A549 (cell line): Measurements from ENCODE around the gene MEGF6. TPM values are rescaled to one million over a fixed set of nuclear protein-coding genes. Genes with fewer than 3 reads are reported as not detected.

Source experiments
- ATAC-seq, 2 experiments: fragments of 200-7000 bp in 1 of 2; fragments of >200 bp in 1 of 2; cut with Nextera tagmentation in 1 of 2; cut with Tn5 transposase in 1 of 2; 3 replicates each; pipeline versions ENCODE4 v1.8.0 to v1.9.1; 2018 to 2020; ENCODE audit warnings: mild to moderate bottlenecking in 1 of 2, moderate library complexity in 1 of 2
- CTCF ChIA-PET: fragments of 300-600 bp; sonication (Branson Sonifier 250); formaldehyde crosslinking; extraction: SDS; loops from one replicate; lab custom pipeline; 2021; ENCODE audit warnings: antibody characterized with exemption, inconsistent platforms; lab: Yijun Ruan, JAX
- POLR2A ChIA-PET: fragments of 350-600 bp; formaldehyde crosslinking; extraction: SDS; loops from one replicate; lab custom pipeline; 2021; ENCODE audit warnings: antibody characterized with exemption, inconsistent platforms; lab: Yijun Ruan, JAX
- DNase-seq, 2 experiments: peaks; one replicate each; pipeline versions ENCODE4 v3.0.0 to v3.0.0-alpha.2; 2011 to 2016; ENCODE audit warnings: low read depth in 1 of 2, low spot score in 1 of 2
- FAIRE-seq: peaks from 2 replicates; lab custom pipeline; 2011; peaks lifted over from hg19 to GRCh38; lab: Jason Lieb, UNC
- H3K27ac ChIP-seq, 2 experiments: fragments of >200 bp; sonication (Bioruptor Twin); formaldehyde crosslinking; 3 replicates each; pipeline ENCODE4 v1.5.1; 2016 to 2017
- H3K4me1 ChIP-seq: fragments of >200 bp; sonication (Bioruptor Twin); formaldehyde crosslinking; 3 replicates; pipeline ENCODE4 v1.6.1; 2016
- H3K4me2 ChIP-seq: fragments of >200 bp; sonication (Bioruptor Twin); formaldehyde crosslinking; 3 replicates; pipeline ENCODE4 v1.6.1; 2016
- H3K4me3 ChIP-seq: fragments of >200 bp; sonication (Bioruptor Twin); formaldehyde crosslinking; 3 replicates; pipeline ENCODE4 v1.5.1; 2016
- H3K9me3 ChIP-seq: fragments of >200 bp; sonication (Bioruptor Twin); formaldehyde crosslinking; 3 replicates; pipeline ENCODE4 v1.6.1; 2016
- CBX2 ChIP-seq: fragments of 200-600 bp; sonication (generic); IDR thresholded peaks from 2 replicates; pipeline ENCODE4 v1.6.1; 2016; ENCODE audit warnings: low read depth, mild to moderate bottlenecking, borderline replicate concordance
- CBX8 ChIP-seq: fragments of 200-600 bp; sonication (generic); IDR thresholded peaks from 2 replicates; pipeline ENCODE4 v1.6.1; 2016
- EHF ChIP-seq: fragments of 250-450 bp; sonication (Bioruptor Pico); IDR thresholded peaks from 2 replicates; pipeline ENCODE4 v1.5.0; 2020; ENCODE audit warnings: mild to moderate bottlenecking
- GATA3 ChIP-seq: IDR thresholded peaks from 2 replicates; pipeline ENCODE4 v1.6.1; 2012; ENCODE audit warnings: borderline replicate concordance
- HOXA7 ChIP-seq: fragments of 250-450 bp; sonication (Bioruptor Pico); IDR thresholded peaks from 2 replicates; pipeline ENCODE4 v1.5.0; 2020; ENCODE audit warnings: mild to moderate bottlenecking, moderate library complexity
- HOXB13 ChIP-seq: fragments of 250-450 bp; sonication (Bioruptor Pico); IDR thresholded peaks from 2 replicates; pipeline ENCODE4 v1.5.0; 2020; ENCODE audit warnings: low read depth, mild to moderate bottlenecking, moderate library complexity
- JUNB ChIP-seq: fragments of >200 bp; sonication (Bioruptor Twin); formaldehyde crosslinking; IDR thresholded peaks from 2 replicates; pipeline ENCODE4 v1.6.1; 2016
- KDM1A ChIP-seq: fragments of 200-600 bp; sonication (generic); IDR thresholded peaks from 2 replicates; pipeline ENCODE4 v1.6.1; 2016; ENCODE audit warnings: low read depth, mild to moderate bottlenecking
- MAFK ChIP-seq: fragments of 450-650 bp; IDR thresholded peaks from 2 replicates; pipeline ENCODE4 v1.6.1; 2014; ENCODE audit not compliant: partially characterized antibody
- NR3C1 ChIP-seq: fragments of >200 bp; sonication (Bioruptor Twin); formaldehyde crosslinking; IDR thresholded peaks from 3 replicates; pipeline ENCODE4 v1.6.1; 2017
- RAD21 ChIP-seq, 2 experiments: fragments of >200 bp in 1 of 2; sonication (Bioruptor Twin) in 1 of 2; formaldehyde crosslinking in 1 of 2; IDR thresholded peaks in 1 of 2; conservative IDR thresholded peaks in 1 of 2; 2 replicates in 1 of 2; 3 replicates in 1 of 2; pipeline ENCODE4 v1.6.1; 2012 to 2018; ENCODE audit warnings: inconsistent platforms in 1 of 2
- RARB ChIP-seq: fragments of 250-450 bp; sonication (Bioruptor Pico); IDR thresholded peaks from 2 replicates; pipeline ENCODE4 v1.8.0; 2021; ENCODE audit warnings: mild to moderate bottlenecking, moderate library complexity
- RCOR1 ChIP-seq: fragments of 150-350 bp; IDR thresholded peaks from 2 replicates; pipeline ENCODE4 v1.6.1; 2014; ENCODE audit warnings: antibody characterized with exemption, low read length, low read depth
- RFX5 ChIP-seq: fragments of 450-650 bp; IDR thresholded peaks from 2 replicates; pipeline ENCODE4 v1.7.1; 2014; ENCODE audit warnings: antibody characterized with exemption, mild to moderate bottlenecking, moderate library complexity
- TFCP2L1 ChIP-seq: fragments of 250-450 bp; sonication (Bioruptor Pico); IDR thresholded peaks from 2 replicates; pipeline ENCODE4 v1.5.0; 2021; ENCODE audit warnings: mild to moderate bottlenecking
- TP53 ChIP-seq: fragments of 250-450 bp; sonication (Bioruptor Pico); IDR thresholded peaks from 2 replicates; pipeline ENCODE4 v1.5.0; 2021; ENCODE audit warnings: mild to moderate bottlenecking, moderate library complexity
- ZC3H11A ChIP-seq: fragments of 450-650 bp; IDR thresholded peaks from 2 replicates; pipeline ENCODE4 v1.6.1; 2014; ENCODE audit warnings: antibody characterized with exemption, mild to moderate bottlenecking
- ZFP36 ChIP-seq: fragments of 450-650 bp; IDR thresholded peaks from 2 replicates; pipeline ENCODE4 v1.6.1; 2014; ENCODE audit warnings: borderline replicate concordance; ENCODE audit not compliant: partially characterized antibody
- ZNF302 ChIP-seq: fragments of 250-450 bp; sonication (Bioruptor Pico); IDR thresholded peaks from 2 replicates; pipeline ENCODE4 v1.9.0; 2021; ENCODE audit warnings: inconsistent platforms, mild to moderate bottlenecking, moderate library complexity
- WGBS: methylation state at CpG from one replicate; pipeline ENCODE4 v1.1.6; 2017; ENCODE audit errors: missing lambda C conversion rate; 5-methylcytosine and 5-hydroxymethylcytosine counted together
- polyA plus RNA-seq, 4 experiments: library from polyadenylated mRNA; depleted of rRNA in 3 of 4; stranded (reverse); fragments of >200 nt; fragmentation: RNase III in 1 of 4; extraction: RNeasy Plus Mini Kit Qiagen cat#74134 plus additional on column Dnase treatment in 1 of 4; gene quantifications; 2 replicates in 3 of 4; 3 replicates in 1 of 4; pipeline ENCODE4 v1.2.3, GENCODE V29; 2011 to 2017
- TF ChIP-seq, protein P1 (sequence below): fragments of 450-650 bp; IDR thresholded peaks from 2 replicates; pipeline ENCODE4 v1.6.1; 2014; ENCODE audit warnings: antibody characterized with exemption
- TF ChIP-seq, protein P2 (sequence below): fragments of >200 bp; sonication (Bioruptor Twin); formaldehyde crosslinking; IDR thresholded peaks from 3 replicates; pipeline ENCODE4 v1.5.1; 2016
- TF ChIP-seq, protein P3 (sequence below): fragments of 150-350 bp; IDR thresholded peaks from 2 replicates; pipeline ENCODE4 v1.6.1; 2014; ENCODE audit warnings: low read depth, mild to moderate bottlenecking, low read length
- TF ChIP-seq, protein P4 (sequence below): fragments of >200 bp; sonication (Bioruptor Twin); formaldehyde crosslinking; IDR thresholded peaks from 2 replicates; pipeline ENCODE4 v1.6.1; 2016
- TF ChIP-seq, protein P5 (sequence below): IDR thresholded peaks from 2 replicates; pipeline ENCODE4 v1.6.1; 2012

Gene MEGF6
- polyA plus RNA-seq, 2 of the 4 experiments (the other 2 are of a cell fraction), result 0.66 to 13.7 TPM

DNA sequence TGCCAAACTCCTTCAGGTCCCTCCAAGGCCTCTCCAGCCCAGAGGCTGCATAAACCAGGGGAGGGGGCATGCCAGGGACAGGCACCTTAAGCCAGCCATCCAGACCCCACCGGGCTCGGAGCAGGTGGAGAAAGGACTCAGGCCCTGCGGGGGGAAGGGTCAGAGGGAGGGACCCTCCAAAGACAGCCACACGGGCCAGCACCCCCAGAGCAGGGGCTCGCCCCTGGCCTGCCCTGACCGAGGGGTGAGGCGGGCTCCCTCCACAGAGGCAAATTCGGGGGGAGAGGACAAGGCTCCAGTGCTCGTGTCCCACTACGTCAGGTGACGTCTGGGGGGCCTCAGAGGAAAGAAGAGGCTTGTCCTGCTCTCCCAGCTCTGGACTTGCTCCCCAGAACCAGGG lies 8.2 kb downstream of the MEGF6 start (continued):
- TF ChIP-seq RCOR1 (no peak), ZNF302 (CRISPR knock-in tag) (no peak)

DNA sequence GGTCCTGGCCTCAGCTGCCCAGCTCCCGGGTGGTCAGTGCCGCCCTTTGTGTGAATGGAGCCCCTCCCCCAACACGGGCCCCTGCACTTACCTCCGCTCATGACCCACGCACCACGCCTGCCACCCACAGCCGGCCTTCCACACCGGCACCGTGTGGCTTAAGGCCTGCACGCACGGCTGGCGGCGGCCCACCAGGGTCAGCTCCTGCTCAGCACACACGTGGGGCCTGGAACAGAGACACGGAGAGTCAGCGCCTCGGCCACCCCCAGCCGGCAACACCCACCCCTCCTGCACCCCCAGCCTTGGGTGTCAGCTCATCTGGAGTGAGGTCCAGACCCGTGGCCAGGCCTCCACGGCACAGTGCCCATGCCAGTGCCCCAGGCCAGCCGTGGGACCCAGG lies 8.9 kb downstream of the MEGF6 start:
- ATAC-seq, result no peak
- no peak for FAIRE-seq
- TF ChIP-seq TP53 (CRISPR knock-in tag) (no peak), GATA3 (no peak), EHF (no peak), HOXB13 (CRISPR knock-in tag) (no peak), ZFP36 (no peak), TFCP2L1 (CRISPR knock-in tag) (no peak), RARB (no peak), JUNB (no peak), HOXA7 (CRISPR knock-in tag) (no peak), CBX8 (no peak)
- TF ChIP-seq, protein P1, sequence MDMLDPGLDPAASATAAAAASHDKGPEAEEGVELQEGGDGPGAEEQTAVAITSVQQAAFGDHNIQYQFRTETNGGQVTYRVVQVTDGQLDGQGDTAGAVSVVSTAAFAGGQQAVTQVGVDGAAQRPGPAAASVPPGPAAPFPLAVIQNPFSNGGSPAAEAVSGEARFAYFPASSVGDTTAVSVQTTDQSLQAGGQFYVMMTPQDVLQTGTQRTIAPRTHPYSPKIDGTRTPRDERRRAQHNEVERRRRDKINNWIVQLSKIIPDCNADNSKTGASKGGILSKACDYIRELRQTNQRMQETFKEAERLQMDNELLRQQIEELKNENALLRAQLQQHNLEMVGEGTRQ, result no peak
- TF ChIP-seq, protein P2, sequence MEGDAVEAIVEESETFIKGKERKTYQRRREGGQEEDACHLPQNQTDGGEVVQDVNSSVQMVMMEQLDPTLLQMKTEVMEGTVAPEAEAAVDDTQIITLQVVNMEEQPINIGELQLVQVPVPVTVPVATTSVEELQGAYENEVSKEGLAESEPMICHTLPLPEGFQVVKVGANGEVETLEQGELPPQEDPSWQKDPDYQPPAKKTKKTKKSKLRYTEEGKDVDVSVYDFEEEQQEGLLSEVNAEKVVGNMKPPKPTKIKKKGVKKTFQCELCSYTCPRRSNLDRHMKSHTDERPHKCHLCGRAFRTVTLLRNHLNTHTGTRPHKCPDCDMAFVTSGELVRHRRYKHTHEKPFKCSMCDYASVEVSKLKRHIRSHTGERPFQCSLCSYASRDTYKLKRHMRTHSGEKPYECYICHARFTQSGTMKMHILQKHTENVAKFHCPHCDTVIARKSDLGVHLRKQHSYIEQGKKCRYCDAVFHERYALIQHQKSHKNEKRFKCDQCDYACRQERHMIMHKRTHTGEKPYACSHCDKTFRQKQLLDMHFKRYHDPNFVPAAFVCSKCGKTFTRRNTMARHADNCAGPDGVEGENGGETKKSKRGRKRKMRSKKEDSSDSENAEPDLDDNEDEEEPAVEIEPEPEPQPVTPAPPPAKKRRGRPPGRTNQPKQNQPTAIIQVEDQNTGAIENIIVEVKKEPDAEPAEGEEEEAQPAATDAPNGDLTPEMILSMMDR, result no peak
- TF ChIP-seq, protein P3, sequence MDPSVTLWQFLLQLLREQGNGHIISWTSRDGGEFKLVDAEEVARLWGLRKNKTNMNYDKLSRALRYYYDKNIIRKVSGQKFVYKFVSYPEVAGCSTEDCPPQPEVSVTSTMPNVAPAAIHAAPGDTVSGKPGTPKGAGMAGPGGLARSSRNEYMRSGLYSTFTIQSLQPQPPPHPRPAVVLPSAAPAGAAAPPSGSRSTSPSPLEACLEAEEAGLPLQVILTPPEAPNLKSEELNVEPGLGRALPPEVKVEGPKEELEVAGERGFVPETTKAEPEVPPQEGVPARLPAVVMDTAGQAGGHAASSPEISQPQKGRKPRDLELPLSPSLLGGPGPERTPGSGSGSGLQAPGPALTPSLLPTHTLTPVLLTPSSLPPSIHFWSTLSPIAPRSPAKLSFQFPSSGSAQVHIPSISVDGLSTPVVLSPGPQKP, result no peak
- TF ChIP-seq, all 56 proteins: peak for 0
- Histone ChIP-seq H3K4me2 (no peak overlapping the region), H3K4me3 (no peak overlapping the region), H3K9me3 (no peaks in the 10 kb centered on the region), H3K27ac (no peak overlapping the region), H3K4me1 (no peaks in the 10 kb centered on the region)
- DNase-seq, result no peak
- WGBS, result 59% methylated on average over 3 of the region's 21 CpGs
- ChIA-PET POLR2A (no interaction called here), CTCF (interaction anchor here (1.1 to 1.8 kb wide), 4 partner anchors 11 to 17 kb away, joined by 3 to 5 read pairs (median 5); no protein-coding TSS in a partner anchor)

DNA sequence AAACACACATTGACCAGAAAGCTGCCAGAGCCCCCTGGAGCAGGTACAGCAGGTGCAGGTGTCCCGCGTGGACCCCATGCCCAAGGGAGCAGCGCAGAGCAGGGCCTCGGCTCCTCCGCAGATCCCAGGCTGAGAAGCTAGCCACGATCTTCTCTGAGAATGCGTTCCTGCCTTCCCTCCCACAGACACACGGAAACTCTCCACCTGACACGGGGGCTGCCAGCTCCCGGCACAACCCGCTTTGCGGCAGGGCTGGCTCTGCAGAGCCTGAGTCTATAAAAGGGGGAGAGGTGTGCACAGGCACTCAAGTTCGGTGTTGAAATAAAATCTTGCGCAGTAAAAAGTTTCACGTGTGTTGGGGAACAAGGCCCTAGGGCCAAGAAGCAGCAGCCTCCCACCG lies 9.6 kb downstream of the MEGF6 start:
- Histone ChIP-seq H3K9me3 (no peaks in the 10 kb centered on the region), H3K4me1 (no peaks in the 10 kb centered on the region), H3K27ac (no peak overlapping the region), H3K4me2 (no peak overlapping the region)
- FAIRE-seq (no peak), ATAC-seq (no peak), DNase-seq (no peak)
- ChIA-PET POLR2A (no interaction called here), CTCF (interaction anchor here (1.2 to 1.8 kb wide), 3 partner anchors 13 to 17 kb away, joined by 5 read pairs; no protein-coding TSS in a partner anchor)
- WGBS, result 79% methylated on average over 14 of the region's 16 CpGs
- TF ChIP-seq MAFK (no peak), NR3C1 (no peak), EHF (no peak), ZC3H11A (no peak), CBX2 (no peak), KDM1A (no peak), RAD21 (conservative IDR thresholded peaks at IDR 0.05 in 1 of 2, IDR thresholded peaks at IDR 0.05 in 1 of 2) (no peak), RFX5 (no peak)
- TF ChIP-seq, protein P4, sequence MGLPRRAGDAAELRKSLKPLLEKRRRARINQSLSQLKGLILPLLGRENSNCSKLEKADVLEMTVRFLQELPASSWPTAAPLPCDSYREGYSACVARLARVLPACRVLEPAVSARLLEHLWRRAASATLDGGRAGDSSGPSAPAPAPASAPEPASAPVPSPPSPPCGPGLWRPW, result no peak
- TF ChIP-seq, protein P3, result no peak
- TF ChIP-seq, protein P5, sequence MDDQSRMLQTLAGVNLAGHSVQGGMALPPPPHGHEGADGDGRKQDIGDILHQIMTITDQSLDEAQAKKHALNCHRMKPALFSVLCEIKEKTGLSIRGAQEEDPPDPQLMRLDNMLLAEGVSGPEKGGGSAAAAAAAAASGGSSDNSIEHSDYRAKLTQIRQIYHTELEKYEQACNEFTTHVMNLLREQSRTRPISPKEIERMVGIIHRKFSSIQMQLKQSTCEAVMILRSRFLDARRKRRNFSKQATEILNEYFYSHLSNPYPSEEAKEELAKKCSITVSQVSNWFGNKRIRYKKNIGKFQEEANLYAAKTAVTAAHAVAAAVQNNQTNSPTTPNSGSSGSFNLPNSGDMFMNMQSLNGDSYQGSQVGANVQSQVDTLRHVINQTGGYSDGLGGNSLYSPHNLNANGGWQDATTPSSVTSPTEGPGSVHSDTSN, result no peak
- TF ChIP-seq, all 56 proteins: peak for 0
- H3K4me3 ChIP-seq, result no peak overlapping the region
